HepG2 (cell line): ENCODE data around the gene LRP1B.

Source experiments
- NR1H2 ChIP-seq: sonication (generic); formaldehyde crosslinking; IDR thresholded peaks from 2 replicates; pipeline ENCODE4 v1.8.1; 2022; ENCODE audit warnings: low read depth, missing genetic modification reagents, borderline replicate concordance
- ZFP62 ChIP-seq: sonication (generic); formaldehyde crosslinking; IDR thresholded peaks from 2 replicates; pipeline ENCODE4 v1.4.0; 2020; ENCODE audit warnings: missing genetic modification reagents
- ZZZ3 ChIP-seq: sonication (generic); formaldehyde crosslinking; IDR thresholded peaks from 2 replicates; pipeline ENCODE4 v1.4.0; 2020; ENCODE audit warnings: missing genetic modification reagents, mild to moderate bottlenecking, borderline replicate concordance

- TF ChIP-seq ZFP62 (CRISPR knock-in tag) (no peak), ZZZ3 (CRISPR knock-in tag) (no peak), NR1H2 (CRISPR knock-in tag) (no peak)
Measured at GRCh38 chr2:140362361-140362760, 1768.5 kb downstream of the LRP1B start.
